Stimulated activated CD8-positive, alpha-beta memory T cell treated with anti-CD3 and anti-CD28 coated beads, Interleukin-15, amount 100 ng/mL, for 1 hour (primary cell): ENCODE data around the gene AMY2B.
"Not testable (repeated sequence)": the region's sequence is repeated elsewhere in the genome, so short reads cannot be mapped to it uniquely, and the experiment has no call there.

Experiments used
- DNase-seq: peaks from one replicate; pipeline ENCODE4 v3.0.0-alpha.2; 2020; ENCODE audit warnings: low read depth

Gene AMY2B

DNA sequence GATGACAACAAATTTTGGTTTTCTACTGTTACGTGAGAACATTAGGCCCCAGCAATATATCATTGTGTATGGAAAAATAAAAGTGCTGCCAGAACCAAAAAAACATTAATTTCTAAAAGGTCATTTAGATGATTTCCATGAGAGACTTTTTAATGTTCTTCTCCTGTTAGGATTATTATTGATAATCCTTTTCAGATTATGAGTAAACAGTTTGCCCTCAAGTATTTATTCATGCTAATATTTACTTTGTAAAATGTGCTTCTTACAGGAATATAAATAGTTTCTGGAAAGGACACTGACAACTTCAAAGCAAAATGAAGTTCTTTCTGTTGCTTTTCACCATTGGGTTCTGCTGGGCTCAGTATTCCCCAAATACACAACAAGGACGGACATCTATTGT is at the start of gene AMY2B:
Gene AMY2B (plus strand): TSS at position 301 of the 400 bp plus-strand sequence. CDS start 14 bp downstream, at position 315.
- DNase-seq: not testable (repeated sequence)

DNA sequence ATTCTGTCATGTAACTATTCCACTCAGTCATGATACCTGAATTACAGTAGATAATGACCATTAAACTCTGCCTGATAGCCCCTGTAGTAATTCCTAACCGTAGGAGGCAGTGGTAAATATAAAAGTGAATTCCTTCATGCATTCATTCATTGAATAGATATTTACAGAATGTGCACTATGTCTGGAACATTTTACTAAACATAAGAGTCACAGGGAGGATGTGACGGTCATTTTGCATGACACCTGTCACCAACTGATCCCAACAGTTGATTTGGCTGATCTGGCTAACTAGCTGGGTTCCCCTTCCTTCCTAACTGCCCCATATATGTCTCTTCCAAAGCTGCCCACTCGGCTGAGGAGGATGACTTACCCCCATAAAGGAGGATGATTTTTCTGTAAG is 48.0 kb upstream of the AMY2B start:
- DNase-seq: no peak

DNA sequence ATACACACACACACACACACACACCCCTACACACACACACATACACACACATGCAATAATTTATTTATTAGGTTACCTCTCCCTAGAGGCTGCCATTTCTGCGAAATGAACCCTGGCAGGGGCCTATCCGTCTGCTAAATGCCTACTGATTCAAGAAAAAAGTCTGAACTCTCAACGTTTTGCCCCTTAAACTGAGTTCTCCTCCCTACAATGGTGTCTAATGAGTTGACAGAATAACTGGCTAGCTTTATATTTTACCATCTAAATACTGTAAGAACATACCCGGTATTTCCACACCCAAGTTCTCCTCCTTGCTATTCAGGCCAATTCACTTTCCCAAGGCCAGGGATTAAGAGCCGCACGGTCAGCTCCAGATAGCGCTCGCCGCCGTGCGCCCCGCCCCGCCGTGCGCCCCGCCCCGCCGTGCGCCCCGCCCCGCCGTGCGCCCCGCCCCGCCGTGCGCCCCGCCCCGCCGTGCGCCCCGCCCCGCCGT is 46.2 kb upstream of the AMY2B start:
- DNase-seq: no peak

DNA sequence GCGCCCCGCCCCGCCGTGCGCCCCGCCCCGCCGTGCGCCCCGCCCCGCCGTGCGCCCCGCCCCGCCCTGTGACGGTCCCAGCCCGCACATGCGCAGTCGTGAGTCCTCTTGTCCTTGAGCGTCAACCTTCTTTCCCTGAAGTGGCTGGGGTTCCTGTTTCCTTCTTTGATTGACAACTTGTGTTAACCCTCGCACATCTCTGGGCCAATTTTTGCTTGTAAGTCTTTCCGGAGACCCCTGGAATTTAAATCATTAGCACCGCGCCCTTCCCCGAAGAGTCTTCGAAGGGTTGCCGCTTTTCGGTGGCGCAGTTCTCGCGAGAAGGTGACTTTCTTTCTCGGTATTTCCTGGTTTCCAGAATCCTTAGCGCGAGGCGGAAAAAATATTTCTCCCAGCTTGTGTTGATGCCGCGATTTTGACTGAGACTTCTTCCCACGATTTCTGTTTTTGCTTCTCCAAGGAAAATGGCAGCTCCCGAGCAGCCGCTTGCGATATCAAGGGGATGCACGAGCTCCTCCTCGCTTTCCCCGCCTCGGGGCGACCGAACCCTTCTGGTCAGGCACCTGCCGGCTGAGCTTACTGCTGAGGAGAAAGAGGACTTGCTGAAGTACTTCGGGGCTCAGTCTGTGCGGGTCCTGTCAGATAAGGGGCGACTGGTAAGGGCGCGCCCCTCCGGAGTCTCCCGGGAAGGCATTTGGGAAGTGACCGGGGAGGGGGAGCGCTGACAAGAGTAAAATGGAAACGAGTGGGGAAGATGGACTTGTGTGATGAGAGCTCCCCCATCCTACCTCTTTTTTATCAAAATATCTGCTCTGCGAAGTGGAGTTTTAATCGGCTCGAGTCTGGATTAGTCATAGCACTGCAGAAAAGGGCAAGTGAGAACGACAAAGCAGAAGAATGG is 45.5 kb upstream of the AMY2B start, which contains the start of gene RNPC3:
Gene RNPC3 (plus strand): TSS at position 93 of the 901 bp plus-strand sequence. CDS start 372 bp downstream, at position 465.
- DNase-seq: peak; percentile 70

DNA sequence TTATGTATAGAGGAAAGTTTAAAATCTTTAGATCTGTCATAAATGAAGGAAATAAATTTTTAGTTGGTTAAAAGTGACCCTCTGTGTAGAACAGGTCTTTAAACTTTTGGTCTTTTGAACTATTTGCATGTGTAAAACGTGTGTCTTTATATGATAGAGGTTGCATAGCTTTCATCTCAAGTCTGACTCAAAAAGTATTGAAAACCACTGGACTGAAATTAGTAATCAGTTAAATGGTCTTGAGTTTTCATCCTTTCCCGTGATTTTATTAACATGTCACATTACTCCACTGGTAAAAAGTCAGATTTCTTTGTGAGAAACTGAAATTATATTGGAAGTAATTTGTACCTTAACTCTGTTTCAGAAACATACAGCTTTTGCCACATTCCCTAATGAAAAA is 44.1 kb upstream of the AMY2B start:
- DNase-seq: no peak

DNA sequence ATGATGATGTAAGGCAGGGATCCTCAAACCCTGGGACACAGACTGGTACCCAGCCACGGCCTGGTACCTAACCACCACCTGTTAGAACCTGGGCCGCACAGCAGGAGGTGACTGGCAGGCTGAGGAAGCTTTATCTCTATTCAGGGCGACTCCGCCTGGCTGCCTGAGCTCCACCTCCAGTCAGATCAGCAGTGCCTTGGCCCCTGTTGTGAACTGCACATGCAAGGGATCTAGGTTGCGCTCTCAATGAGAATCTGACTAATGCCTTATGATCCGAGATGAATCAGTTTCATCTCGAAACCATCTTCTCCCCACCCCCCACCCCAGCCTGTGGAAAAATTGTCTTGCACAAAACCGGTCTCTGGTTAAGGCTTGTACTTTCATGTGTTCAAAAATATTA is 41.6 kb upstream of the AMY2B start:
- no peak for DNase-seq

DNA sequence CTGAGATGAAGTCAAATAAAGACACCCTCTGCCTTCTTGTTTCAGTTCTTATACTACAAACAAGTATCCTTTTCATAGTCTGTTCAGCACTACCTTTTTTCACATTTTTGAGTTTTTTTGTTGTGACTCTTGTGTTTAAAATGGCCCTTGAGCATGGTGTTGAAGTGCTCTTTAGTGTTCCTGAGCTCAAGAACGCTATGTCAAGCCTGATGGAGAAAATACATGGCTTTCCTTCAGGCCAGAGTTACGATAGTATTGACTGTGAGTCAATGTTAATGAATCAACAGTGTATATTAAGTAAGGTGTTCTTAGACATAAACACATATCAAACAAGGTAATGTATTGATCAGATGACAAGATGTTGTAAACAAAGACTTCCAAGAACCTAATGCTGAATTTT is 33.2 kb upstream of the AMY2B start:
- no peak for DNase-seq

DNA sequence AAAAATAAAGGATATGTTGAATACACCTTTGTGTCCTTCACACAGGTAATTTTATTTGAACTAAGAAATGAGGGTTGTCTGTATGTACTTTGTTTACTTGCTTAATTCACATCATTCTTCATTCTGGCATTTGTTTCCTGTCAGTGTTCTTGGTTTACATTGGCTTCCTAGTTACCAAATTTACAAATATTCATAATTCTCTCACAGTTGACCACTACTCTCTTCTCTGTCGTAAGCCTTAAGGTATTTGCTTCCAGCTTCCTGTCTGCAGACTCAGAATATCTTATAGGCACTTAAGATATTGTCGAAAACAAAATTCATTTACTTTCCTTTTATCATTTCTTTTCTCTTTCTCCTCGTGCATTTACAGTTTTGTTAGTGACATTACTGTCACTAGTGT is 30.0 kb upstream of the AMY2B start:
- no peak for DNase-seq

DNA sequence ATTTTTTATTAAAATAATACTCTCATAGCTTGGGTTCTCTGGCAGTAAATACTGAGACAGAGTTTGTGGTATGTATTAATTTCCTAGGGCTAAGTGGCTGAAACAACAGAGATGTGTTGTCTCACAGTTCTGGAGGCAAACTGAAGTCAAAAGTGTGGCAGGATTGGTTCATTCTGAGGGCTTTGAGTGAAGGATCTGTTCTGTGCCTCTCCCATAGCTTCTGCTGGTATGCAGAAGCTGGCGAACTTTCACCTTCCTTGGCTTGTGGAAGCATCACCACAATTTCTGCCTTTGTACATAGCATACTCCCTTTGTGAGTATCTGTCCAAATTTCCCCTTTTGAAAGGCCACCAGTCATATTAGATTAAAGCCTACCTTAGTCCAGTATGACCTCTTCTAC is 24.9 kb upstream of the AMY2B start:
- no peak for DNase-seq

DNA sequence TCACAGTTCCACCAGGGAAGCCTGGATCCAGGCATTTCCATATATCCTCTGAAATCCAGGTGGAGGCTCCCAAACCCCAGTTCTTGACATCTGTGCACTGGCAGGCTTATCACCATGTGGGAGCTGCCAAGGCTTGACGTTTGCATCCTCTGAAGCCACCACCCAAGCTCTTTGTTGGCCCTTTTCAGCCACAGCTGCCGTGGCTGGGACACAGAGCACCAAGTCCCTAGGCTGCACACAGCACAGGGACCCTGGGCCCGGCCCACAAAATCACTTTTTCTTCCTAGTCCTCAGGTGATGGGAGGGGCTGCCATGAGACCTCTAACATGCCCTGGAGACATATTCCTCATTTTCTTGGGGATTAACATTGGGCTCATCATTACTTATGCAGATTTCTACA is 23.5 kb upstream of the AMY2B start:
- no peak for DNase-seq

DNA sequence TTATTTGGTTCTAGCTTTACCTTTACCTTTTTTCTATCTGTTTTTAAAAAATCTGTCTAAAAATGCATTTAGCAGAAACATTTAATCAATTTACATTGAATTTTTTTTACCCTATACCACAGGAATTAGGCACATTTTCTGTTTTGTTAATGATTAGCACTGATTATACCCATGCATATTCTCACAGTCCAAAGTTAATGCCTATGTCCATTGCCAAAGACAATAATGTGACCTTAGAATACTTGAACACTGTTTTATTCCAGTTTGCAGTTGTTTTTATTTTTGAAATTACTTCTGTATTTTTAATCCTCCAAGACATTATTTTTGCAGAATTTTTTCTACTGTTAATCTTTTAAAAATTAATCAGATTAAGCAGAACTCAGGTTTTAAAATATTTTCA is 11.0 kb upstream of the AMY2B start:
- DNase-seq: no peak

DNA sequence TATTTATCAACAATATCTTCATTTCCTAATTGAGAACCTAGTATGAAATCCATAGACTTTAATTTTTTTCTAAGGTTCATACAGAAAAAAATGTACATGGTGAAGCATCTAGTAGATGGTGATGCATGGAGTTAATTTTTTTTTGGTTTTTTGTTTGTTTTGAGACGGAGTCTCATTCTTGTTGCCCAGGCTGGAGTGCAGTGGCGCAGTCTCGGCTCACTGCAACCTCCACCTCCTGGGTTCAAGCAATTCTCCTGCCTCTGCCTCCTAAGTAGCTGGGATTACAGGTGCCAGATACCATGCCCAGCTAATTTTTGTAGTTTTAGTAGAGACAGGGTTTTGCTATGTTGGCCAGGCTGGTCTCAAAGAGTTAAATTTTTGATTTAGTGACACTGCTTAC is 10.3 kb upstream of the AMY2B start:
- DNase-seq: not testable (repeated sequence)

DNA sequence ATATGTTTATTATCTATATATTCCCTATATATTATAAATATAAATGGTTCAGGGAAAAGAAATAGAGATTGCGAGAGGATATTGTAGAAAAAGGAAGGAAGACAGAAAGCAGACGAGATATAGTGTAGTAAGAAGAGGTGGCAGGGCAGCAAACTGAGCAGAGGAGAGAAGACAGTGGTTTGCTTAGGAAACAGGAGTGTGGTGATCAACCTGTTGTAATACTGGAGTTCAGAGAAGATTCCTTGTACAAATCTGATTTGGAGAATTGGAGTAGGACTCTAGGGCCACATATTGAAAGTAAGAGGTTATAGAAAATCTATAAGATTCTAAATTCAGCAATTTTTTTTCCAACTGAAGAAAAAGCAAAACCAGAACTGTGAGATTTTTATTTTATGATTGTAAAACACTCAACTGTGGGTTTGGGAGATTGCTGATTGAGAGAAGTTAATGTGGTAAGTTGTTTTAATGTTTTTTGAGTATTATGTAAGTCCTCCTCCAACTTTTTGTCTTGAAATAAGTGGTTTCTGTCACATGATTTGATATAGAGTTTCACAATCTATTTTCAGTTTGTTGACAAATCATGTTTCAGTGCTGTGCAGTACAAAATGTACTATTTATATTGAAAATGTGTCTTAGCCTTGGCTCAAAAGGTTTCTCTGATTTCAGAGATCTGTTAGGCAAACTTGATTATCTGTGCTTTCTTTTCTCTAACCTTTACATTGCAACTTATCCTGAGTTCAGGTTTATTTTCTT is 9.6 kb upstream of the AMY2B start:
- DNase-seq: no peak

DNA sequence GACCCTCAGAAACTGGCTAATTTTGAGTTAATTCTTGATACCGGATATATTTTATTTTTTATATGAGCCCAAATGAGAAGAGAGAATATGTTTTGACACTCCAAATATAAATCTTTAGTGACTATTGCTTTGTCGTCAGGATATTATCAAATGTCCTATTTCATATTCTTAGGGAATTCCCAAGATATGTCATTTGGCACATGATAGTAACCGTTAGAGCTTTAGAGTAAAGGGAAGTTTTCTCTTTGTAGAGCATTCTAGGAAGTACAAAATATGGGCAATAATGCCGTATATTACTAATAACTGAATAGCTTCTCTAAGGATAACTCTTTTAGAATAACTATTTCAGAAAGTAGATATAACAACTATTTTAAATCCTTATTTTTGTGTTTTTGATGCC is 8.3 kb upstream of the AMY2B start:
- DNase-seq: no peak

DNA sequence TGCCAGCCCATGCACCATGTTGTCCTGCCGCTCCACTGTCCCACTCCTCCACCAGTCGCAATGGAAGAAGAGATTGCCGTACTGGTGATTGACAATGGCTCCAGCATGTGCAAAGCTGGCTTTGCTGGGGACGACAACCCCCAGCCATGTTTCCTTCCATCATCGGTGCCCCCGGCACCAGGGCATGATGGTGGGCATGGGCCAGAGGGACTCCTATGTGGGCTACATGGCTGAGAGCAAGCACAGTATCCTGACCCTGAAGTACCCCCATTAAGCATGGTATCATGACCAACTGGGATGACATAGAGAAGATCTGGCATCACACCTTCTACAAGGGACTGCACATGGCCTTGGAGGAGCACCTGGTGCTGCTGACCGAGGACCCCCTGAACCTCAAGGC is 1.9 kb upstream of the AMY2B start:
- no peak for DNase-seq

DNA sequence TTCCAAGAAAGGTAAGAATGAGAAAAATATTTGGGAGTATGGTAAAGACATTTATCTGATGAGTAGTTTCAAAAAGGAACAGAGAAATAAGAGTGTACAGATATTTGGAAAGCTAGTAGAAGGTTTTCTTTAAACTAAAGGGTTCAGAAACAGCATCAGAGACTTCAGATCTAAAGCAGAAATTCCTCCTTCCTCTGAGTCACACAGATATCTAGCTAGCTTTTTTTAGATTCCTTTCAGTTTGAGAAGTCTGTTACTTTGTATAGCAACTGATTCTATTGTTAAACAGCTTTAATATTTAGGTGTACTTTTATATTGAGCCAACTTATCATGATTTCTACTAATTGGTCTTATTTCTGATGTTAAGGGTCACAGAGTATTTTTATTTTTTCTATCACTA is 4.7 kb downstream of the AMY2B start:
- DNase-seq: no peak

DNA sequence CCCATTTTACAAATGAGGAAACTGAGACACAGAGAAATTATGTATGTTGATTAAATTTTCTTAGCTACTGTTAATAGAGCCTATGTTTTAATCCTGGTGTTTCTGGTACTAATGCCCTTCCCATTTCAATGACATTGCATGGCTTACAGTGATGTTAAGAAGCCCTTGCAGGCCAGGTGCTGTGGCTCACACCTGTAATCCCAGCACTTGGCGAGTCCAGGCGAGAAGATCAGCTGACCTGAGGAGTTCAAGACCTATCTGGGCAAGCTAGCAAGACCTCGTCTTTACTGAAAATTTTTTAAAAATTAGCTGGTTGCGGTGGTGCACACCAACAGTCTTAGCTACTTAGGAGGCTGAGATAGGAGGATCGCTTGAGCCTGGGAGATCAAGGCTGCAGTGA is 5.4 kb downstream of the AMY2B start:
- DNase-seq: not testable (repeated sequence)

DNA sequence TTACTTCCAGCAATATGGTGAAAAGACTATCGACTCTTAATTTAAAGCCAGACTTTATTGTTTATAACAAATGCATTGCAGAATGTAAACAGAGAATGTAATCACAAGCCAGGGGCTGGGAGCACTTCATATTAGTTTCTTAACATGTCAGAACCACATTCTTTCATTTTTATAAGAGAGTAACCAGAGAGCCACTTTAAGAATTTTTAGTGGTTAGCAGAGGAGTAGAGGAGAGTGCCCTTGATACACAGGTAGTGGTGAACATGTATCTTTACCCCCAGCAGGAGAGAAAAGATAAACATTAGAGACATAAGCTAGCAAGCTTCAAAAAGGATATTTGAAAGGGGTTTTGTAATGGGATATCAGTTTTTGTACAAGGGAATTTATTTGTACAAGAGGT is 11.1 kb downstream of the AMY2B start:
- no peak for DNase-seq

DNA sequence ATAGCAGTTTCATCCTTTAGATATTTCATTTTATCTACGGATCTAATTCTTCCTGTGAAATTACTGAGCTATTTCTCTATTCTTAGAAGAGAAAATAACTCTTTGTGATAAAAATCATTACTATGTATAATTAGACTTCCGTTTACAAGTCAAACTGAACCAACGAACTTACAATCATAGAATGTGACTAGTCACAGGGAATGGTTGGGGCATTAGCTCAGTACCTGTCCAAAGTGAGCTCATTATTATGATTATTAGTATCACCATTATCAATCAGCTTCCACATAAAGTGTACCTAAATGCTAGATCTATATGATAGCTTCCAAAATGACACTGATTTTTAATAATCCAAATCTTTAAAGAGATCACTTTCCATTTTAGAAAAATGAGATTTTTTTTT is 12.5 kb downstream of the AMY2B start:
- no peak for DNase-seq

DNA sequence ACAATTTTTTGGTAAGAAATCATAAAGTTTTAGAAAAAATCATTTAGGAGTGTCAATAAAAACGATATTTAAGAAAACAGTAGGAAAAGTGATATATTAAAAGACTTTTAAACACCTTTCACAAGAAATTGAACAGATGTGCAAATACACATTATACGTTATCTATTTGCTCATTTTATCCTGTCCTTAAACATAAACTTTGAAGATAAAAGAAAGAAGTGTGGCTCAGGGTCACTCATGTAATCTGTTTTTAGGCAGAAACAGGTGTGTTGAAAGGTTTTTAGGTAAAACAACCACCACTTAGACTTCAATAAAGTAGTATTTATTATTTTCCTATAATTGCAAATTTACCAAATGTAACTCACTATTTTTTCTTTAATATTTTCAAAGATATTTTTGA is 13.1 kb downstream of the AMY2B start:
- no peak for DNase-seq

DNA sequence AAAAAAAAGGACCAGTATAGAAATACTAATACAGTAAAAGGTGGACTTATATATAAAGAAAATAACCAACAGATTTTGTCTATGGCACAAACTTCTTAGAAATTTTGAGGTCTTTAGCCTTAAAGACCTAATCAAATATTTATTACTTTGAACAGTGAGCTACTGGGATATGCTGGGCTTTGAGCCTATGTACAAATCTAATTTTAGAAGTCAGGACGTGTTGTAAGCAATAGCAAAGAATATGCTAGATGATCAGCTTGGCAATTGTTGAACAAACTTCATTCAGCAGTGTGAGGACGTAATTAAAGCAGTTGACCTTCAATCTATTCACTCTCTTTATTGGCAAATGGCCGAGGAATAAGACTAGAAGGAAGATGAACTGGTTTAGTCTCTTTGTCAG is 31.4 kb downstream of the AMY2B start:
- not testable (repeated sequence) for DNase-seq

DNA sequence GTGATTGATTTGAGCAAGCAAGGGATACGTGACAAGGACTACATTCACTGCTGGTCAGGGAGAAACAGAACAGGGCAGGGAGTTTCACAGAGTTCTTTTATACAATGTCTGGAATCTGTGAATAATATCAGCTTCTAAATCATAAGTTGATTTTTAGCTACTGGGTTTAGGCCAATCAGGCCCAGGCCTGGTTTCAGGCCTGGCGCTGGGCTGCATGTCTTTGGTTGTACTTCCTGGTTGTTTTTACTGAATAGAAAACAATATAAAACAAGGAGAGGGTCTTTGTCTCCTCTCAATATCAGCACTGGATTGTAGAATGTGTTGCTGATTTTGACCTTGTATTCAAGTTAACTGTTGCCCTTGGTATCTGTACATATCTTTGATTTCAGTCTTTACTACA is 45.0 kb downstream of the AMY2B start:
- no peak for DNase-seq

DNA sequence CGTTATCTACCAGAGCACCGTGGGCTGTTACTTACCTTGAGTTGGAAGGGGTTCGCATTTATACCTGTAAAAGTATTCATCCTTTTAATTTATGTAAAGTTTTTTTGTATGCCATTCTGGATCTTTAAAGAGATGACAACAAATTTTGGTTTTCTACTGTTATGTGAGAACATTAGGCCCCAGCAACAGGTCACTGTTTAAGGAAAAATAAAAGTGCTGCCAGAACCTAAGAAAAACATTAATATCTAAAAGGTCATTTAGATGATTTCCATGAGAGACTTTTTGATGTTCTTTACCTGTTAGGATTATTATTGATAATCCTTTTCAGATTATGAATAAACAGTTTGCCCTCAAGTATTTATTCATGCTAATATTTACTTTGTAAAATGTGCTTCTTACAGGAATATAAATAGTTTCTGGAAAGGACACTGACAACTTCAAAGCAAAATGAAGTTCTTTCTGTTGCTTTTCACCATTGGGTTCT is 45.6 kb downstream of the AMY2B start, which contains the start of gene AMY2A:
Gene AMY2A (plus strand): TSS at position 434 of the 484 bp plus-strand sequence. CDS start 14 bp downstream, at position 448.
- not testable (repeated sequence) for DNase-seq
